Measurements from ENCODE around the gene CAMK4.

The CAMK4 gene

DNA sequence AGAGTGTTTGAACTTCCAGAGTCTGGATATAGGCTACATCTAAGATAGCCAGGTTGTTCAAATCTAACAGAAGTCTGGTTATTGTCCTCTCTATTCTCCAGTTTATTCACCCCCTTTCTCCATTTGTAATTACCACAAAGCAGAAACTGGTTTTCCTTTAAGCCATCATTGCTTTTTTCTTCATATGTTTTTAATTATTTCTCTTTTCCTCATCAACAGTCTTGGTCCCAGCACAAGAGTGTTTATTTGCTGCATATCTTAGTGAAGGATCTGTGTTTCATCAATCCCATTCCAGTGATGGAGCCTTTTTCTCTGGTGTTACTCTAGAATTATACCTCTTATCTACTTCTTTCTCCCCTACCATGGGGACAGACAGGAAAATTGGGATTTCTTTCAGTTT is 142.2 kb downstream of the CAMK4 start:
- Histone ChIP-seq H3K9ac (ENCODE audit: low read length) (no peak overlapping the region), H2AFZ (ENCODE audit: low read depth, low read length) (no peak overlapping the region), H4K20me1 (ENCODE audit: insufficient read depth, low read length) (peaks cover 48% of the 10 kb centered on the region), H3K27ac (ENCODE audit: low read length) (no peak overlapping the region), H3K9me3 (ENCODE audit: insufficient read depth, low read length) (no peaks in the 10 kb centered on the region), H3K27me3 (ENCODE audit: low read depth, low read length) (no peaks in the 10 kb centered on the region), H3K4me3 (ENCODE audit: low read length) (no peak overlapping the region), H3K79me2 (ENCODE audit: low read length) (peaks cover 65% of the 10 kb centered on the region), H3K36me3 (replicated peaks; ENCODE audit: low read depth, low read length) (peaks cover 18% of the 10 kb centered on the region), H3K4me2 (ENCODE audit: low read length) (no peak overlapping the region), H3K4me1 (ENCODE audit: low read length) (no peaks in the 10 kb centered on the region)
- TF ChIP-seq EZH2phosphoT487 (IDR thresholded peaks at IDR 0.05; ENCODE audit: low read depth): no peak
- TF ChIP-seq, protein P1, sequence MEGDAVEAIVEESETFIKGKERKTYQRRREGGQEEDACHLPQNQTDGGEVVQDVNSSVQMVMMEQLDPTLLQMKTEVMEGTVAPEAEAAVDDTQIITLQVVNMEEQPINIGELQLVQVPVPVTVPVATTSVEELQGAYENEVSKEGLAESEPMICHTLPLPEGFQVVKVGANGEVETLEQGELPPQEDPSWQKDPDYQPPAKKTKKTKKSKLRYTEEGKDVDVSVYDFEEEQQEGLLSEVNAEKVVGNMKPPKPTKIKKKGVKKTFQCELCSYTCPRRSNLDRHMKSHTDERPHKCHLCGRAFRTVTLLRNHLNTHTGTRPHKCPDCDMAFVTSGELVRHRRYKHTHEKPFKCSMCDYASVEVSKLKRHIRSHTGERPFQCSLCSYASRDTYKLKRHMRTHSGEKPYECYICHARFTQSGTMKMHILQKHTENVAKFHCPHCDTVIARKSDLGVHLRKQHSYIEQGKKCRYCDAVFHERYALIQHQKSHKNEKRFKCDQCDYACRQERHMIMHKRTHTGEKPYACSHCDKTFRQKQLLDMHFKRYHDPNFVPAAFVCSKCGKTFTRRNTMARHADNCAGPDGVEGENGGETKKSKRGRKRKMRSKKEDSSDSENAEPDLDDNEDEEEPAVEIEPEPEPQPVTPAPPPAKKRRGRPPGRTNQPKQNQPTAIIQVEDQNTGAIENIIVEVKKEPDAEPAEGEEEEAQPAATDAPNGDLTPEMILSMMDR (IDR thresholded peaks at IDR 0.05; ENCODE audit: low read depth, low read length): no peak

DNA sequence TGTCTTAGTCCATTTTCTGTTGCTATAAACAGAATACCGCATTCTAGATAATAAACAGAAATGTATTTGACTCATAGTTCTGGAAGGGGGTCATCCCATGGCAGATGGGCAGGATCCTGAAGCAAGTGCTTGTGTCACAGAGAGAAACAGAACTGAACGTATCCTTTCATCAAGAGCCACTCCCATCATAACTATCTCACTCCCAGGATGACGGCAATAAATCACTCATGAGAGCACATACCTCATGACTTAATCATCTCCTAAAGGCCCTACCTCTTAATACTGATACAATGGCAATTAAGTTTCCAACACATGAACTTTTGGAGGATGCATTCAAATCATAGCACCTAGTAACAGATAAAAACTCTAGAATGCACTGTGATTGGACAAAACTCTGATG is 142.9 kb downstream of the CAMK4 start:
- no peak for TF ChIP-seq EZH2phosphoT487 (IDR thresholded peaks at IDR 0.05; ENCODE audit: low read depth)
- TF ChIP-seq, protein P1 (IDR thresholded peaks at IDR 0.05; ENCODE audit: low read depth, low read length): no peak
- Histone ChIP-seq H3K36me3 (replicated peaks; ENCODE audit: low read depth, low read length) (peaks cover 18% of the 10 kb centered on the region), H3K79me2 (ENCODE audit: low read length) (peaks cover 63% of the 10 kb centered on the region), H3K4me3 (ENCODE audit: low read length) (no peak overlapping the region), H3K4me1 (ENCODE audit: low read length) (no peaks in the 10 kb centered on the region), H4K20me1 (ENCODE audit: insufficient read depth, low read length) (peaks cover 52% of the 10 kb centered on the region), H3K27me3 (ENCODE audit: low read depth, low read length) (no peaks in the 10 kb centered on the region), H3K27ac (ENCODE audit: low read length) (no peak overlapping the region), H2AFZ (ENCODE audit: low read depth, low read length) (no peak overlapping the region), H3K9ac (ENCODE audit: low read length) (no peak overlapping the region), H3K4me2 (ENCODE audit: low read length) (no peak overlapping the region), H3K9me3 (ENCODE audit: insufficient read depth, low read length) (no peaks in the 10 kb centered on the region)

DNA sequence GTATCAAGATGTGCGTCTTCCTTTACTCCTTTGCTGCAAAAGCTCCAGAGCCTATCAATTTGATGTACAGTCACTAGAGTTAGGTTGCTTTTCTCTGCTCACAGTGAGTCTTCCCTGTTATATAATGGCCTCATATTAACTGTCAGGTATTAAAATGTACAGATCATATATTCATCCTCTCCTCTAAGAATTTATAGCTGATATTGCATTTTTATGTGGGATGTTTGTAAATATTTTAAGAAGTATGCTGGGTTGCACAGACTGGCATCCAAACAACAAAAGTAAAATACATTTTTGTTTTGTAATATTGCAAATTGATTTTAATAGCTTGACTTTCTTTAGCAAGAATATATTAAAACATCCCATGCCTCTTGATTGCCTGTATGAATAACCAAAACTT is 148.6 kb downstream of the CAMK4 start:
- Histone ChIP-seq H3K4me3 (ENCODE audit: low read length) (no peak overlapping the region), H3K9ac (ENCODE audit: low read length) (no peak overlapping the region), H4K20me1 (ENCODE audit: insufficient read depth, low read length) (peaks cover 16% of the 10 kb centered on the region), H3K79me2 (ENCODE audit: low read length) (peaks cover 37% of the 10 kb centered on the region), H3K36me3 (replicated peaks; ENCODE audit: low read depth, low read length) (peaks cover 9% of the 10 kb centered on the region), H3K4me2 (ENCODE audit: low read length) (no peak overlapping the region), H3K4me1 (ENCODE audit: low read length) (no peaks in the 10 kb centered on the region), H3K27ac (ENCODE audit: low read length) (no peak overlapping the region), H3K27me3 (ENCODE audit: low read depth, low read length) (no peaks in the 10 kb centered on the region), H3K9me3 (ENCODE audit: insufficient read depth, low read length) (no peaks in the 10 kb centered on the region), H2AFZ (ENCODE audit: low read depth, low read length) (no peak overlapping the region)
- TF ChIP-seq EZH2phosphoT487 (IDR thresholded peaks at IDR 0.05; ENCODE audit: low read depth): no peak

DNA sequence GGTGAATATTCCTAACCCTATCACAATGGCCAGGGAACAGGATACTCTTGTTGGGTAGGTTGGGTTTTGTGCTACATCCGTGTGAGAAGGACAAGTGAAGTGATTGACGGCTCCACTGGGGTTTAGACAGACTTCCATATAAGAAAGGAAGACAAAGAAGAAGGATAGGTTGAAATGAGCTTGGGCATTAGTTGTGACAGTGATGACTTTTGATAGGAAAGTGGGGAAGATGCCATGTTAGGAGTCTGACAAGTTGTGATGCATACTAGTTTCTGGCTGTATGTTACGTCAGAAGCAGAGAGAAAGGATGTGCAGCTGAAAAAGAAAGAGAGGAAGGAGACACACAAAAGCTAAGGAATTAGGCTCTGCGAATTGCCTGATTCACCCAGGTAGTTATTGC is 150.2 kb downstream of the CAMK4 start:
- Histone ChIP-seq H2AFZ (ENCODE audit: low read depth, low read length) (no peak overlapping the region), H3K4me2 (ENCODE audit: low read length) (no peak overlapping the region), H3K27ac (ENCODE audit: low read length) (no peak overlapping the region), H4K20me1 (ENCODE audit: insufficient read depth, low read length) (peaks cover 19% of the 10 kb centered on the region), H3K79me2 (ENCODE audit: low read length) (peaks cover 29% of the 10 kb centered on the region), H3K4me3 (ENCODE audit: low read length) (no peak overlapping the region), H3K9ac (ENCODE audit: low read length) (no peak overlapping the region), H3K9me3 (ENCODE audit: insufficient read depth, low read length) (no peaks in the 10 kb centered on the region), H3K27me3 (ENCODE audit: low read depth, low read length) (no peaks in the 10 kb centered on the region), H3K4me1 (ENCODE audit: low read length) (no peaks in the 10 kb centered on the region), H3K36me3 (replicated peaks; ENCODE audit: low read depth, low read length) (peaks cover 9% of the 10 kb centered on the region)
- no peak for TF ChIP-seq EZH2phosphoT487 (IDR thresholded peaks at IDR 0.05; ENCODE audit: low read depth)
- TF ChIP-seq, protein P1 (IDR thresholded peaks at IDR 0.05; ENCODE audit: low read depth, low read length): no peak

DNA sequence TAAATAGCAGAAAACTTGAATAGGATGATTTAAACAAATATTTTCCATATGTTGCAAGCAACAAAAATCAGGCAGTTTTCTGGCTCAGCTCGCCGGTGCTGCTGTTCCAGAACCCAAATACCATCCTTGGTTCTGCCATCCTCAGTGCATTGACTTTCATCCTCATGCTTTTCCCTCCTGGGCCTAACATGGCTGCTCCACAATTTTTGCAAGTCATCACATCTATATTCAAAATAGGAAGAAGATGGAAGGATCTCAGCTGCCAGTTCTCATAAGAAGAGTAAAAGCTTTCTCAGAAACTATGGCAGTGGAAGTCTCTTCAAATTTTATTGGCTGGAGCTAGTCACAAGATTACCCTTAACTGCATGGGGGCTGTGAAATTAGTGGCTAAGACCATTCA is 151.5 kb downstream of the CAMK4 start:
- no peak overlapping the region for H2AFZ ChIP-seq (ENCODE audit: low read depth, low read length)
- TF ChIP-seq, protein P1 (IDR thresholded peaks at IDR 0.05; ENCODE audit: low read depth, low read length): no peak
- TF ChIP-seq EZH2phosphoT487 (IDR thresholded peaks at IDR 0.05; ENCODE audit: low read depth): no peak
- no peaks in the 10 kb centered on the region for H3K27me3 ChIP-seq (ENCODE audit: low read depth, low read length)
- peaks cover 10% of the 10 kb centered on the region for H3K36me3 ChIP-seq (replicated peaks; ENCODE audit: low read depth, low read length)
- H3K79me2 ChIP-seq (ENCODE audit: low read length): peaks cover 23% of the 10 kb centered on the region; the same call in 1 of the 2 replicates
- no peak overlapping the region for H3K27ac ChIP-seq (ENCODE audit: low read length)
- H3K4me3 ChIP-seq (ENCODE audit: low read length): no peak overlapping the region
- no peak overlapping the region for H3K9ac ChIP-seq (ENCODE audit: low read length)
- H3K4me2 ChIP-seq (ENCODE audit: low read length): no peak overlapping the region
- no peaks in the 10 kb centered on the region for H3K9me3 ChIP-seq (ENCODE audit: insufficient read depth, low read length)
- H3K4me1 ChIP-seq (ENCODE audit: low read length): no peaks in the 10 kb centered on the region
- H4K20me1 ChIP-seq (ENCODE audit: insufficient read depth, low read length): peaks cover 19% of the 10 kb centered on the region

Measured in OCI-LY3 (cell line).